GM11168 (cell line): ENCODE measurements around the gene DIAPH2.

Experiments
- in situ Hi-C: fragments of 300-500 bp; cut with MboI; formaldehyde crosslinking; loops from one replicate; pipeline ENCODE4 v1.12.0; 2022; ENCODE audit warnings: low sequenced_read_pairs; ENCODE audit not compliant: unreplicated experiment

The DIAPH2 gene

GRCh38 chrX:96684339-96685209, at the start of gene DIAPH2:
Gene DIAPH2, plus strand, starts transcription at chrX:96684842.
- in situ Hi-C loops: no loop called here

- in situ Hi-C loops: no loop called here
Observed at GRCh38 chrX:96650023-96650422, 34.6 kb upstream of the DIAPH2 start.

DNA sequence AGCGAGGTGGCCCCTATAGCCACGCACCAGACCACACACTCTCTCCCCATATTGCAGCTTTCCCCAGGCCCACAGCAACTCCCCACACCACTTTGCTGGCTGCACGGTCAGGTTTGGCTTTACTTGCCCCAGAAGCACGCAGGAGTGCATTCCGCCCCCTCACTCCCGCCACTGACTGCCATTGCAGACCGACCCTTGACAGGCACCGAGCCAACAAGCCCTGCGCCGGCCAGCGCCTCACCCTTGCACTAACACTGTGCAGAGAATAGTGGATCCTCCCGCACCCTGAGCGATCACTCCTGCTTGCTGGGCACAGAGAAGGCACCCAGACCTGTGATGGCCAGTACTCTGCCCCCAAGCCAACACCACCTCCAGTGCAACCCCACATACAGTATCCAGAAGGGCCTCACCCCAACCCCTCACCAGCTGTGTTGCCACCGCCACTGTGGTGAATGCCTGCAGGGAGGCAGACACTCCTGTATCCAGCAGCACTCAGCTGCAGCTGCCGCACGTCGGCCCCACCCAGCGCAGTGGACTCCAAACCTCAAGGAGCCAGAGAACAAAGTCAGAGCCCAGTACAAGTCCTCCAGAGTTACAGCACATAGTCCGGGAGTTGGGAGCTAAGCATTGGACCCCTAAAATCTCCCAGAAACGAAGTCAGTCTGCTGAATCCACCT, 28.6 kb upstream of the DIAPH2 start:
- in situ Hi-C loops: no loop called here

DNA sequence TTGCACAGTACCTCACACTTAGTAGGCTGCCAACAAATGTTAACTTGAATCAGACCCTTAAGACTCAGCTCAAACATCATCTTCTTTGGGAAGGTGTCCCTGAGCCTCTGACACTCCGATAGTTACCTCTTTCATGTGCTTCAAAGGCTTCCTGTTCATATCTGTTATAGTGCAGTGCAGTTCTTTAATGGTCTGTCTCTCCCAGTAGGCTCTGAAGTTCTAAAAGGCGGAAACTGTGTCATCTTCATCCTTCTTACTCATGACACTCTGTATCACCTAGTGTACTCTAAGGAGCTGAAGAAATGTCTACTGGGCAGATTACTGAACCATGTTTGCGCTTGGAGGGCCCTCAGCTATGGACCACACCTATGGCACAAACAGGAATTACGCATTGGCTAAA, 2.1 kb upstream of the DIAPH2 start:
- in situ Hi-C loops: no loop called here

DNA sequence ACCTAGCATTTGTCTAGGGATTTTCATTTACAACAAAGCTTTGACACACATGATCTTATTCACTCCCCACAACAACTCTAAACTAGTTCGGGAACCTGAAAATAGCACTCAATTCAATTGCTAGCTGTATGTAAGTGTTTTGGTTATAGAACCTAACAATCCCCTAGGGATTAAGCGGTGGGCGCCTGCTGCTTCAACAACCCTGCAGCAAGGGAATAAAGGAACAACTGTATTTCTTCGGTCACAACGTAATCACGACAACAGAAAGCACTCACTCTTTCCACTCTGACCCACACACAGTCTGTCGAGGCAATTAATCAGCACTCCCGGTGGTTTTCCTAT, 674 bp upstream of the DIAPH2 start:
- in situ Hi-C loops: no loop called here

- in situ Hi-C loops: no loop called here
Observed at GRCh38 chrX:96685210-96686099, 813 bp downstream of the DIAPH2 start.

GRCh38 chrX:96687776-96688175, 3.1 kb downstream of the DIAPH2 start:
- in situ Hi-C loops: no loop called here

GRCh38 chrX:96688789-96689188, 4.1 kb downstream of the DIAPH2 start:
- in situ Hi-C loops: no loop called here

- in situ Hi-C loops: no loop called here
Observed at GRCh38 chrX:96689991-96690390, 5.3 kb downstream of the DIAPH2 start.

GRCh38 chrX:96692454-96692853, 7.8 kb downstream of the DIAPH2 start:
- in situ Hi-C loops: no loop called here

DNA sequence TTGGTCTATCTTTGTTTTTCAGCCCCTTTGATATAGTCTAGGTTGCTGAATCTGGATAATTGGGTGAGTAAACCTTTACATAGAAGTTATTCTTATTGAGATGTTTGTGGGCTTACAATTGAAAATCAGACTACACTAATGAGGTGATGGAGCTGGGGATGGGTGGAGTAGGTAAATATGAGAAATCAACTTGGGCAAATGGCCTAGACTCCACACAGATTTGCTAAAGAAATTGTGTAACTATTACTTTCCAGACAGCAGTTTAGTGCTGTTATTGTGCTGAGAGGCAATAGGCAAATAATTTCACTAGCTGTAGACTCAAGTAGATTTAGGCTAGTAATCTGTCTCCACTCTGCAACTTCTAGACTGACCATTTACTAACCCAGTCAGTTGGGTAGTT, 8.2 kb downstream of the DIAPH2 start:
- in situ Hi-C loops: no loop called here

DNA sequence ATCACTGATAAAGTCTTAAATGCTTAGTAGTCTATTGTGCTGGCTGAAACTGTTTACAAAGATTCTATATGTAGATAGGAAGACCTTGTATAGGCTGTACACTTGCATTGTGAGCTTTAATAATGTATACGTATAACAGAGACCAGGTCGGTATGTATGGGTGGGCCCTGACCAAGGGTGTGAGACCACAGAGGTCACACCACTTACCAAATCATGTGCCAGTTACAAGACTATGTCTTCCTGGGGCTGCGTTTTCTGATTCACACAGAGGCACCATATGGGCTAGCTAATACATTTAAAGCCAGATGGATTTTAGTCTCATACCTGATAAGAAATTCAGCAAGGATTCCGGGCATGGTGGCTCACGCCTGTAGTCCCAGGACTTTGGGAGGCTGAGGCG, 8.8 kb downstream of the DIAPH2 start:
- in situ Hi-C loops: no loop called here

DNA sequence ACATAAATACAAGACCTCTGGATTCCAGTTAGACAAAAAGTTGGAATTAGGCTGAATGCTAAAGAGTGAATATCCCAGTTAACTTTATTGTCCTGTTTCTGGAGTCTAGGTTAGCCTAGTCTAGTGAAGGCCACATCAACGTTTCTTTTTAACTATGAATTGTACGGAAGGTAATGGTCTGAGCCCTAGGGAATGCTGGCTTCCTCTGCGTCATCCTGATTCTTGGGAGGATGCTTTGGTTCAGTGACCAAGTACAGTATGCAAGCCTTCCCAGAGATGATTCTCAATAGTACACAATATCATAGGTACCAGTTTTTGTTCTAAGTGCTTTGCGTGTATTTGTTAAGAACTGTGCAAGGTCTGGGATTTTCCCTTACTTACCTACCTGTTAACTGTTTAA, 11.8 kb downstream of the DIAPH2 start:
- in situ Hi-C loops: no loop called here

- in situ Hi-C loops: no loop called here
Observed at GRCh38 chrX:96700625-96701024, 16.0 kb downstream of the DIAPH2 start.

- in situ Hi-C loops: no loop called here
Observed at GRCh38 chrX:96703379-96703778, 18.7 kb downstream of the DIAPH2 start.

DNA sequence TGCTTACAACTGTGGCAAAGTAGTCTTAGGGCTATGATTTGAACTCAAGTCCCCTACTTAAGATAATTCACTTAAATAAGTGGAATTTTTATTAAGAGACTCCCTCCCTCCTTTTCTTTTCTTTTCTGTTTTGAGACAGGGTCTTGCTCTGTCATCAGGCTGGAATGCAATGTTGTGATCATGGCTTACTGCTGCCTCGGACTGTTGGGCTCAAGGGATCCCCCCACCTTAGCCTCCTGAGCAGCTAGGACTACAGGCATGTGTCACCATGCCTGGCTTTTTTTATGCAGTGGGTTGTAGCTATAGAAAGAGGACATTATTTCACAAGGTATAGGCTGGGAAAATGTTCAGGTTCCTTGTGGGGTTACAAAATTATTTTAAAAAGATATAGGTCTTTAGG, 19.2 kb downstream of the DIAPH2 start:
- in situ Hi-C loops: no loop called here

DNA sequence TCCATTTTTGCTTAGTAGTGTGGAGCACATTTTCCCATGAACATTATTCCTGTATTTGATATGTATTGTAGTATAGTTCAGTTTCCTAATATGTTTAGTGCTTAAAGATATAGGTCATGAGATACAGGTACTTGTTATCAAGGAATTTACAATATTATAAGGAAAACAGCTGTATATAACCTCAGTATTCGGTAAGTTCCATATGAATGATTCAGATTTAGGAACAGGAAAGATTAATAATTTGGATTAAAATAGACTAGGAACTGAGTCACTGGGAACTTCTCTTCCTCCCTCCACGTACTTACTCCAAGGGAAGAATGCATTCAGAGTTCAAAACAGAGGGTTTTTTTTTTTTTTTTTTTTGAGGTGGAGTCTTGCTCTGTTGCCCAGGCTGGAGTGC, 20.0 kb downstream of the DIAPH2 start:
- in situ Hi-C loops: no loop called here

- in situ Hi-C loops: no loop called here
Observed at GRCh38 chrX:96705905-96706304, 21.3 kb downstream of the DIAPH2 start.

GRCh38 chrX:96707804-96708203, 23.2 kb downstream of the DIAPH2 start:
- in situ Hi-C loops: no loop called here

DNA sequence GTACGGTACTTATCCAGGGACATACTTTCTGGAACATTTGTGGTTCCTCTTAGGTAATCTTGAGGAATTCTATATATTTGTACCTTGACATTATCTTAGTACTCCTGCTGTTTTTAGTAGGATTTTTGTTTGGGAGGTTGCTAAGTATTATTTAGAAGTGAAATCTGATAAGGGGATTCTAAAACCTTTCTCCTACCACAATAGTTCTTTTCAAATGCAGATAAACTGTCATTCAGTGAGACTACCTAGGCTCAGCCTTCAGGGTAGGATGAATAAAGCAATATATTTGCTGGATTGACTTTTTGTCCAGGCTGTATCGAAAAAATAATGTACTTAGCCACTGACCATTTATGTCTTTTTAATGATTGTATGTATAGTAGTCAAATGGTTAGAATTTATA, 25.4 kb downstream of the DIAPH2 start:
- in situ Hi-C loops: no loop called here

GRCh38 chrX:96713303-96713702, 28.7 kb downstream of the DIAPH2 start:
- in situ Hi-C loops: no loop called here
